ENCODE data around the gene AMOTL1.

Gene AMOTL1

DNA sequence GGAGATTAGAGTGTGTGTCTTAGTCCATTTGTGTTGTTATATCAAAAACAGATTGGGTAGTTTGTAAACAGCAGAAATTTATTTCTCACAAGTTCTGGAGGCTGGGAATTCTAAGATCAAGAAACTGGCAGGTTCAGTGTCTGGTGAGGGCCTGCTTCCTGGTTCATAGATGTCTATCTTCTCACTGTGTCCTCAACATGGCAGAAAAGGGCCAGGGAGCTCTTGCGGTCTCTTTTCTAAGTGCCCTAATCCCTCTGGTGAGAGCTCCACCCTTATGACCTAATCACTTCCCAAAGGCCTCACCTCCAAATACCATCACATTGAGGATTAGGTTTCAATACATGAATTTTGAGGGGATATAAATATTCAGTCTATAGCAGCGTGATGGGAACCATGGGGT is 25.5 kb upstream of the AMOTL1 start:
- Histone ChIP-seq H3K9me3 (ENCODE audit: control insufficient read depth, insufficient read depth, low read length) (no peaks in the 10 kb centered on the region), H3K27me3 (ENCODE audit: control insufficient read depth, insufficient read depth, low read length) (no peaks in the 10 kb centered on the region; the same call in 1 of the 2 replicates), H3K36me3 (ENCODE audit: control insufficient read depth, insufficient read depth, low read length) (no peaks in the 10 kb centered on the region), H3K4me1 (ENCODE audit: control insufficient read depth, insufficient read depth, low read length) (peaks cover 5% of the 10 kb centered on the region; the same call in 1 of the 2 replicates), H3K27ac (ENCODE audit: low read length) (no peak overlapping the region), H3K4me3 (ENCODE audit: low read length) (no peak overlapping the region)
- no CpG with 5 or more reads among the region's 2 CpGs for WGBS (ENCODE audit: insufficient coverage, insufficient read length)
- no peak for DNase-seq (ENCODE audit: low read depth, low spot score)

DNA sequence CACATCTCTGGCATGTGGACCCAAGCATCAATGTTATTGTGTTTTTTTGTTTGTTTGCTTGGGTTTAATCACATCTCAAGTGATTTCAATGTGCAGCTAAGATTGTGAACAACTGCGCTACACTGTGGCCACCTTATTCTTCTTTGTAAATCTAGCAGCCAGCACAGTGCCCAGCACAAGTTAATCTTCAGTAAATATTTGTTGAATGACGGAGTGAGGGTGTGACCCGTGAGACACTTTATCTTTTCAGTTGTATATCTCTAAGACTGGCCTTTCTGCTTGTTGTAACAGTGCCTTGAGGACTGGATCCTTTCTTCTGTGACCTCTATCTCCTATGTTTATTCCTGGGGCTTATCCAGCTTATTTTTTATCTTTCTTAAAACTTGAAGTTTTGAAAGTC is 21.4 kb upstream of the AMOTL1 start:
- Histone ChIP-seq H3K4me3 (ENCODE audit: low read length) (no peak overlapping the region), H3K36me3 (ENCODE audit: control insufficient read depth, insufficient read depth, low read length) (no peaks in the 10 kb centered on the region), H3K27me3 (ENCODE audit: control insufficient read depth, insufficient read depth, low read length) (no peaks in the 10 kb centered on the region), H3K4me1 (ENCODE audit: control insufficient read depth, insufficient read depth, low read length) (peaks cover 2% of the 10 kb centered on the region; the same call in 1 of the 2 replicates), H3K9me3 (ENCODE audit: control insufficient read depth, insufficient read depth, low read length) (no peaks in the 10 kb centered on the region), H3K27ac (ENCODE audit: low read length) (no peak overlapping the region)
- no CpG with 5 or more reads among the region's 3 CpGs for WGBS (ENCODE audit: insufficient coverage, insufficient read length)
- no peak for DNase-seq (ENCODE audit: low read depth, low spot score)

DNA sequence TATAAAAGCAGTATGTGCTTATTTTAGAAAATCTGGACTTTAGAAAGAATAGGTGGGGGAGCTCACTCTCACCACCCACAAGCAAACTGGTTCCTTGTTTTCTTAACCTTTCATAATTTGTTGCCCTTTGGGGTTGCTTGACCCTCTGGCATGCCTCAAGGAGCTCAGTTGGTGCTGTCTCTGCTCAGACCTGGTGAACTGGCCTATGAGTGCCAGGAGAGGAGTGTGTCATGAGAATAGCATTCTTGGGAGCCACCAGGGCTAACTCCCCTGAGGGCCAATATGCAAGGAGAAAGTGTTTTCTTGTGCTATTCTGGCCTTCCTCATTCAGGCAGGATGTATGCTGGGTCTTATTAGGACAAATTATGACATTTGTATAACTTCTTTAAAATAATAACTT is 21.0 kb upstream of the AMOTL1 start:
- H3K4me1 ChIP-seq (ENCODE audit: control insufficient read depth, insufficient read depth, low read length): peaks cover 2% of the 10 kb centered on the region; the same call in 1 of the 2 replicates
- H3K9me3 ChIP-seq (ENCODE audit: control insufficient read depth, insufficient read depth, low read length): no peaks in the 10 kb centered on the region
- H3K27ac ChIP-seq (ENCODE audit: low read length): no peak overlapping the region
- no peak for DNase-seq (ENCODE audit: low read depth, low spot score)
- no peak overlapping the region for H3K4me3 ChIP-seq (ENCODE audit: low read length)
- H3K27me3 ChIP-seq (ENCODE audit: control insufficient read depth, insufficient read depth, low read length): no peaks in the 10 kb centered on the region
- no peaks in the 10 kb centered on the region for H3K36me3 ChIP-seq (ENCODE audit: control insufficient read depth, insufficient read depth, low read length)

DNA sequence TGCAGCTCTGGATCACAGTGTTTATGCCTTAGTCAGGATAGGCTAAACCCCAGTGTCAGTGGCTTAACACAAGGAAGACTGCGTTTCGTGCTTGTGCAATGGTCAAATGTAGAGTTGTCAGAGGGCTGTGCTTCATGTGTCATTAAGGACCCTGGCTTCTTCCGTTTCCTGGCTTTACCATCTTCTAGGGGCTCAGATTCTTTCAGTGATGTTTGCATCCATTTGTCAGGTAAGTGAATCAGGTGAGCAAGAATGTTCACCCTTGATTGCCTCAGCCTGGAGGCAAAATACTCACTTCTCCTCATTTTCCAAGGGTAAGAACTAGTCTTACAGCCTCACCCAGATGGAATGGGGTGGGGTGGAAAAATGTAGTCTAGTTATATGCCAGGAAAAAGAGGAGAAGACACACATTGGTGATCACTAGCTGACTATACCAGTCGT is 20.5 kb upstream of the AMOTL1 start:
- no peaks in the 10 kb centered on the region for H3K27me3 ChIP-seq (ENCODE audit: control insufficient read depth, insufficient read depth, low read length)
- H3K27ac ChIP-seq (ENCODE audit: low read length): no peak overlapping the region
- peaks cover 2% of the 10 kb centered on the region; the same call in 1 of the 2 replicates for H3K4me1 ChIP-seq (ENCODE audit: control insufficient read depth, insufficient read depth, low read length)
- no peaks in the 10 kb centered on the region for H3K9me3 ChIP-seq (ENCODE audit: control insufficient read depth, insufficient read depth, low read length)
- no peak for DNase-seq (ENCODE audit: low read depth, low spot score)
- no CpG with 5 or more reads among the region's 4 CpGs for WGBS (ENCODE audit: insufficient coverage, insufficient read length)
- no peaks in the 10 kb centered on the region for H3K36me3 ChIP-seq (ENCODE audit: control insufficient read depth, insufficient read depth, low read length)
- H3K4me3 ChIP-seq (ENCODE audit: low read length): no peak overlapping the region

DNA sequence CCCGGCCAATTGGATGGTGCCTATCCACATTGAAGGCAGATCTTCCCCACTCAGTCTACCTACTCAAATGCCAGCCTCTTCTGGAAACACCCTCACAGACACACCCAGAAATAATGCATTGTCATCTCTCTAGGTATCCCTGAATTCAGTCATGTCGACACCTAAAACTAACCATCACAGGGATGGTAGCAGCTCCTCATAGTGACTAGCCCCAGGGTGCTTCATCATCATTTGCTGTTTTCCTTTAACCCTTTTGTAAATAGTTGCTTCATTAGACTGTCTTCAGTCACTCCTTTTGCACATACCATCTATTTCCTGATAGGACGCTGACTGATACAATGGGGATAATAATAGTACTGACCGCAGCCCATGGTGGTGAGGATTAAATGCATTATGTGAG is 18.8 kb upstream of the AMOTL1 start:
- Histone ChIP-seq H3K36me3 (ENCODE audit: control insufficient read depth, insufficient read depth, low read length) (no peaks in the 10 kb centered on the region), H3K4me1 (ENCODE audit: control insufficient read depth, insufficient read depth, low read length) (peaks cover 2% of the 10 kb centered on the region; the same call in 1 of the 2 replicates), H3K27me3 (ENCODE audit: control insufficient read depth, insufficient read depth, low read length) (no peaks in the 10 kb centered on the region), H3K9me3 (ENCODE audit: control insufficient read depth, insufficient read depth, low read length) (no peaks in the 10 kb centered on the region), H3K27ac (ENCODE audit: low read length) (no peak overlapping the region), H3K4me3 (ENCODE audit: low read length) (no peak overlapping the region)
- DNase-seq (ENCODE audit: low read depth, low spot score): no peak
- WGBS (ENCODE audit: insufficient coverage, insufficient read length): no CpG with 5 or more reads among the region's 4 CpGs

DNA sequence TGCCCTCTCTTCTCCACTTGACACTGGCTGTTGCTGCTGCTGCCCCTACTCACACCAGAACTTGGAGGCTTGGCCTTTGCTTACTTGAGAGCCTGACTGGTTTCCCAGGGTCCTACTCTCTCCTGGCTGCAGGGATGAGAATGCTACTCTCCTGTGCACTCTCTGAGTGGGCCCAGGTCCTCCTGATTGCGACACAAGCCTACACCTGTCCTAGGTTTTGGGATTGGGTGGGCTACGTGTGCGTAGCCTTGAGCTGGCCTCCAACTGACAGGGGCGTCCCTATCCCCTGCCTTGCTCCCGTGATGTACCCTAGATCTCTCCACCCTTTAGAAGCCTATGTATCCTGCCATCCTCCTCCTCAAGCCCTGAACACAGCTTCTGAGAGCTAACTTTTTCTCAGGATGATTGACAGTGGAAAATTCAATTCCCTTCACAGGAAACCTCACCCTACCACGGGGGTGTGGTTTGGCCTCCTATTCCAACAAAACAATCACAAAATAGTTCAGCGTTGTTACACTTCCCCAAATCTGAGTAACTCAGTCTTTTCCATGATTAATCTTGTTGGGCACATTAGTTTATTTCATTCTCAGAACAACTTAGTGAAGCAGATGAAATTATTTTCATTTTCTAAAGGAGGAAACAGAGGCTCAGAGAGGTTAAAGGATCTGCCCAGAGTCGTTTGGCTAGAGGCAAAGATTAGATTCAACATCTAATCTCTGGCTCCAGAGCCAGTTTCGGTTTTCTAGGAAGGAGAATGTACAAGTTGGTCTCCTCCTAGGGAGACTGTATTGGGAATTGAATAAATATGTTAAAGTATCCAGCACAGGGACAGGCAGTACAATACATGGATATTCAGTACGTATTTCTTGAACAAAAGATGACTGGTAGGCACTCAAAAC is 17.6 kb upstream of the AMOTL1 start:
- no peaks in the 10 kb centered on the region for H3K27me3 ChIP-seq (ENCODE audit: control insufficient read depth, insufficient read depth, low read length)
- no peak overlapping the region for H3K4me3 ChIP-seq (ENCODE audit: low read length)
- no peaks in the 10 kb centered on the region for H3K9me3 ChIP-seq (ENCODE audit: control insufficient read depth, insufficient read depth, low read length)
- no peak for DNase-seq (ENCODE audit: low read depth, low spot score)
- no peaks in the 10 kb centered on the region for H3K36me3 ChIP-seq (ENCODE audit: control insufficient read depth, insufficient read depth, low read length)
- H3K27ac ChIP-seq (ENCODE audit: low read length): no peak overlapping the region
- WGBS (ENCODE audit: insufficient coverage, insufficient read length): no CpG with 5 or more reads among the region's 10 CpGs
- H3K4me1 ChIP-seq (ENCODE audit: control insufficient read depth, insufficient read depth, low read length): peaks cover 2% of the 10 kb centered on the region; the same call in 1 of the 2 replicates

DNA sequence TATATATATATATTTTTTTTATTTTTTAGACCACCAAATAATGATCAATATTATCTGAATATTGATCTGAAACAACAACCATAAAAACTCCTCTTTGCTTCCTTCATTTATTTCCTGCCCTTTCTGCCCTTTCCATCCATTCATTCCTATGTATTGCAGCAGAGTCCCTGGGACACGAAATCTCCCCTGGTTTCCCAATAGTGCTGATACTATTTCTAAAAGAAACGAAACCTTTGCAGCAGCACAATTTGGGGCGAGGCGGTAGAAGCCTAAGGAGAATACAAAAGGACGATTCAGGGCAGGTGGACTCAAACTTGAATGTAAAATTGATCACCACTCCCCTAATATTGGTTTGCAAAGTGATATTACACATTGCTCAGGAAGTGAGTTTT is 16.9 kb upstream of the AMOTL1 start:
- Histone ChIP-seq H3K27me3 (ENCODE audit: control insufficient read depth, insufficient read depth, low read length) (no peaks in the 10 kb centered on the region), H3K36me3 (ENCODE audit: control insufficient read depth, insufficient read depth, low read length) (no peaks in the 10 kb centered on the region), H3K4me3 (ENCODE audit: low read length) (no peak overlapping the region), H3K4me1 (ENCODE audit: control insufficient read depth, insufficient read depth, low read length) (peaks cover 2% of the 10 kb centered on the region; the same call in 1 of the 2 replicates), H3K27ac (ENCODE audit: low read length) (no peak overlapping the region), H3K9me3 (ENCODE audit: control insufficient read depth, insufficient read depth, low read length) (no peaks in the 10 kb centered on the region)
- WGBS (ENCODE audit: insufficient coverage, insufficient read length): no CpG with 5 or more reads among the region's 5 CpGs
- DNase-seq (ENCODE audit: low read depth, low spot score): no peak

DNA sequence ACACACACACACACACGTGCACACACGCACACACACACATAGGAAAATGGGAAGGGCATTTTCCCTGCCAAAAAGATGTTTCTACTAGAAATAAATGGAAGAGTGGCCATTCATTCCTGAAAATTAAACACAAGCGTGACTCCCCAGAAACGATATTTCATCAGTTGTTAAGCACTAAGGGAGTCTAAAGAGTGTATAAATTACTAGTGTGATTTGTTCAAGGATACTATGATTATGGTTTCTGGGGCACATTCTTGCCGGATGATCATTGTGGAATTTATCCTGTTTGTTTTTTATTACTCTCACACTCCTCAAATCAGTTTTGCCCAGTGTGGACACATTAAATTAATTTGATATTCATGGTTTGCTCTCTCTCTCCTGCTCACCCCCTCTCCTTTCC is 16.4 kb upstream of the AMOTL1 start:
- H3K4me3 ChIP-seq (ENCODE audit: low read length): no peak overlapping the region
- H3K27me3 ChIP-seq (ENCODE audit: control insufficient read depth, insufficient read depth, low read length): no peaks in the 10 kb centered on the region
- no peaks in the 10 kb centered on the region for H3K9me3 ChIP-seq (ENCODE audit: control insufficient read depth, insufficient read depth, low read length)
- WGBS (ENCODE audit: insufficient coverage, insufficient read length): no CpG with 5 or more reads among the region's 5 CpGs
- no peak overlapping the region for H3K27ac ChIP-seq (ENCODE audit: low read length)
- no peak for DNase-seq (ENCODE audit: low read depth, low spot score)
- no peaks in the 10 kb centered on the region for H3K36me3 ChIP-seq (ENCODE audit: control insufficient read depth, insufficient read depth, low read length)
- H3K4me1 ChIP-seq (ENCODE audit: control insufficient read depth, insufficient read depth, low read length): peaks cover 2% of the 10 kb centered on the region; the same call in 1 of the 2 replicates

DNA sequence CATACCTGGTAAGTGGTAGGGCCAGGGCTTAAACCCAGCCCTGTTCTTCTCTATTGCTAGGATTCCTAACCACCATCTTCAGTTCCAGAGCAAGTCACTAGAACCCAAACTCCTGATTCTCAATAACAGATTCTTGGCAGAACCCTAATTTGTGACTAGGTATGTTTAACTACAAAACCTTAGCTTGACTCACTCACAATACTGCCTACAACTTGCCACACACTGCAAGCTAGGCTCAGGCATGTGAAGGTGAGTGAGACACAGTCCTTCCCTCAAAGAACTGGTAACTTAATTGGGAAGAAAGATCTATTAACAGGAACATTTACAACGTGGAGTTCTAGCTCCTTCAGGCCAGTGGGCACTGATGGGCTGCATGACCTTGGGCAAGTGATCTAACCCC is 14.5 kb upstream of the AMOTL1 start:
- Histone ChIP-seq H3K4me3 (ENCODE audit: low read length) (no peak overlapping the region), H3K9me3 (ENCODE audit: control insufficient read depth, insufficient read depth, low read length) (no peaks in the 10 kb centered on the region), H3K4me1 (ENCODE audit: control insufficient read depth, insufficient read depth, low read length) (peaks cover 2% of the 10 kb centered on the region; the same call in 1 of the 2 replicates), H3K27me3 (ENCODE audit: control insufficient read depth, insufficient read depth, low read length) (no peaks in the 10 kb centered on the region), H3K36me3 (ENCODE audit: control insufficient read depth, insufficient read depth, low read length) (no peaks in the 10 kb centered on the region), H3K27ac (ENCODE audit: low read length) (no peak overlapping the region)
- WGBS (ENCODE audit: insufficient coverage, insufficient read length): no CpG with 5 or more reads among the region's 1 CpG
- no peak for DNase-seq (ENCODE audit: low read depth, low spot score)

DNA sequence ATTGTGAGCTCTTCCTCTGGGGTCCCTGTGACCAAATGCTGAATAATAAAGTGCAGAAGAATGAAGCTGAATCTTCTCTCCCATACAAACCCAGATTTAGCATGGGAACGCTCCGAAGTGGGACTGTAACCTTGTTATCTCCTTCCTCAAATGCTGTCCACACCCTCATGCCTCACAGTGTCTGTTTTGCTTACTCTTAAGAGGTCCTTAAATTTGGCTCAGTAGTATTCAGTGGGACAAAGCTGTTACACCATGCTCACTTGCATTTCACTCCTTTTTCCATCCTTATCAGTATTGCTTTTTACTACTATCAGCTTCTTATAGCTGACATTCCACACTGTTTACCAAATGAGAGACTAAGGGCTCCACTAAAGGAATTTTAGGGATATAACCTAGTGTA is 13.8 kb upstream of the AMOTL1 start:
- Histone ChIP-seq H3K36me3 (ENCODE audit: control insufficient read depth, insufficient read depth, low read length) (no peaks in the 10 kb centered on the region), H3K4me3 (ENCODE audit: low read length) (no peak overlapping the region), H3K27ac (ENCODE audit: low read length) (no peak overlapping the region), H3K4me1 (ENCODE audit: control insufficient read depth, insufficient read depth, low read length) (peaks cover 2% of the 10 kb centered on the region; the same call in 1 of the 2 replicates), H3K9me3 (ENCODE audit: control insufficient read depth, insufficient read depth, low read length) (no peaks in the 10 kb centered on the region), H3K27me3 (ENCODE audit: control insufficient read depth, insufficient read depth, low read length) (no peaks in the 10 kb centered on the region)
- WGBS (ENCODE audit: insufficient coverage, insufficient read length): no CpG with 5 or more reads among the region's 2 CpGs
- DNase-seq (ENCODE audit: low read depth, low spot score): no peak

DNA sequence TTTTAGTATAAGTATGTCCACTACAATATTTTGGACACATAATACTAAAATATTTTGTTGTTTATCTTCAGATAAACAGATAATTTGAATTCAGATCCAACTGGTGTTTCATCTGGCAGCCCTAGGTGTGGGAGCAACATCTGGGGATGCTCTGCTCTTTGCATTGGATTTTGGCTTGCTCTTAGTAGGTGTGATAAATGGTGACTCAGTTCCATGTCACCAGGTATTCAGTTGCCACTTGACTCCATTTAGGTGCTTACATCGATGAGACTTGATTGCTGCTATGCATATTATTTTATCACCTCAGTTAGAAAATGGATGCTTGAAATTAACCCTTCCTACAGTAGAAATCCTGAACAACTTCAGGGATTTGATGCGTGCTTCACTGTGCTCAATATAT is 13.3 kb upstream of the AMOTL1 start:
- Histone ChIP-seq H3K4me3 (ENCODE audit: low read length) (no peak overlapping the region), H3K4me1 (ENCODE audit: control insufficient read depth, insufficient read depth, low read length) (peaks cover 2% of the 10 kb centered on the region; the same call in 1 of the 2 replicates), H3K27ac (ENCODE audit: low read length) (no peak overlapping the region), H3K9me3 (ENCODE audit: control insufficient read depth, insufficient read depth, low read length) (no peaks in the 10 kb centered on the region), H3K27me3 (ENCODE audit: control insufficient read depth, insufficient read depth, low read length) (no peaks in the 10 kb centered on the region), H3K36me3 (ENCODE audit: control insufficient read depth, insufficient read depth, low read length) (no peaks in the 10 kb centered on the region)
- no CpG with 5 or more reads among the region's 2 CpGs for WGBS (ENCODE audit: insufficient coverage, insufficient read length)
- no peak for DNase-seq (ENCODE audit: low read depth, low spot score)
